Measurements from ENCODE around the gene DNMBP. TPM values are rescaled to one million over a fixed set of nuclear protein-coding genes. Genes with fewer than 3 reads are reported as not detected.

The DNMBP gene
- total RNA-seq, 1 experiment from 2014 or later = 39.3 TPM

- DNase-seq (ENCODE audit: low read depth, low spot score) = peak; percentile 72
- Histone ChIP-seq H3K9me3 (ENCODE audit: control insufficient read depth, insufficient read depth, low read depth, low read length) (no peaks in the 10 kb centered on the region), H3K27me3 (ENCODE audit: control insufficient read depth, insufficient read depth, low read length) (no peaks in the 10 kb centered on the region), H3K36me3 (ENCODE audit: control insufficient read depth, insufficient read depth, low read length) (no peaks in the 10 kb centered on the region), H3K27ac (ENCODE audit: low read length) (peak overlapping the region; percentile 44; the same call in 1 of the 2 replicates), H3K4me1 (ENCODE audit: control insufficient read depth, insufficient read depth, low read length) (peaks cover 26% of the 10 kb centered on the region), H3K4me3 (ENCODE audit: low read depth in 2 of 2, low read length in 2 of 2) (no peak overlapping the region)
- ChIA-PET POLR2A (no interaction called here), CTCF (interaction anchor here (0.6 to 1.6 kb wide), 11 partner anchors 25 to 200 kb away, joined by 3 to 19 read pairs (median 4); partner anchors contain the start of gene DNMBP)
- intact Hi-C loops (cut with micrococcal nuclease; ENCODE audit: unreplicated experiment) = loop anchor here (5.0 kb wide), 1 partner anchor 199 kb away; no protein-coding TSS in a partner anchor
- ATAC-seq = peak; percentile 93
- in situ Hi-C loops (cut with HindIII; ENCODE audit: low pct_unique_long_range_greater_than_20kb, low sequenced_read_pairs) = no loop called here
- no peak for TF ChIP-seq SIN3A (IDR thresholded peaks at IDR 0.05; ENCODE audit: borderline replicate concordance, insufficient read depth, low read depth, low read length)
- TF ChIP-seq TCF7L2 (IDR thresholded peaks at IDR 0.05; ENCODE audit: low read depth, low read length) = no peak
- TF ChIP-seq CTCF (IDR thresholded peaks at IDR 0.05) = peak; percentile 99
- no peak for TF ChIP-seq REST (IDR thresholded peaks at IDR 0.05; ENCODE audit: insufficient read depth in 1 of 2, low read depth in 2 of 2, low read length in 1 of 2)
- TF ChIP-seq POLR2AphosphoS5 (IDR thresholded peaks at IDR 0.05; ENCODE audit: low read depth, low read length) = no peak
- BruUV-seq (replicated peaks) = no TSS peak
Observed at GRCh38 chr10:100046021-100046486, 36.3 kb upstream of the DNMBP start.

- ATAC-seq (peak; percentile 11; the same call in 1 of the 2 replicates), DNase-seq (ENCODE audit: low read depth, low spot score) (no peak)
- ChIA-PET CTCF (interaction anchor here (0.5 to 1.6 kb wide), 12 partner anchors 25 to 200 kb away, joined by 3 to 19 read pairs (median 4); partner anchors contain the start of gene DNMBP), POLR2A (no interaction called here)
- no TSS peak for BruUV-seq (replicated peaks)
- intact Hi-C loops (cut with micrococcal nuclease; ENCODE audit: unreplicated experiment) (loop anchor here (2.0 to 5.0 kb wide), 2 partner anchors 35 to 198 kb away; no protein-coding TSS in a partner anchor), in situ Hi-C loops (cut with HindIII; ENCODE audit: low pct_unique_long_range_greater_than_20kb, low sequenced_read_pairs) (no loop called here)
- TF ChIP-seq CTCF (IDR thresholded peaks at IDR 0.05) = no peak
- Histone ChIP-seq H3K27me3 (ENCODE audit: control insufficient read depth, insufficient read depth, low read length) (no peaks in the 10 kb centered on the region), H3K27ac (ENCODE audit: low read length) (peak overlapping the region; percentile 41; the same call in 1 of the 2 replicates), H3K36me3 (ENCODE audit: control insufficient read depth, insufficient read depth, low read length) (no peaks in the 10 kb centered on the region), H3K9me3 (ENCODE audit: control insufficient read depth, insufficient read depth, low read depth, low read length) (no peaks in the 10 kb centered on the region), H3K4me1 (ENCODE audit: control insufficient read depth, insufficient read depth, low read length) (peaks cover 26% of the 10 kb centered on the region), H3K4me3 (ENCODE audit: low read depth in 2 of 2, low read length in 2 of 2) (no peak overlapping the region)
Observed at GRCh38 chr10:100045592-100045991, 35.8 kb upstream of the DNMBP start.

Data from Panc1 (cell line).